WTC11 (cell line): ENCODE data around the gene TOPAZ1. TPM values are rescaled to one million over a fixed set of nuclear protein-coding genes. Genes with fewer than 3 reads are reported as not detected.

ENCODE experiments used
- ATAC-seq: fragments of 200-7000 bp; cut with Tn5 transposase; 2 replicates; pipeline ENCODE4 v1.10.0; 2021; ENCODE audit warnings: mild to moderate bottlenecking, moderate library complexity
- CTCF ChIA-PET: fragments of 300-600 bp; sonication (Branson Sonifier 250); formaldehyde crosslinking; loops from one replicate; lab custom pipeline; 2021; ENCODE audit warnings: antibody characterized with exemption; lab: Charles Lee
- POLR2A ChIA-PET: fragments of 350-600 bp; sonication (Branson Sonifier 250); formaldehyde crosslinking; loops from one replicate; lab custom pipeline; 2021; ENCODE audit warnings: antibody characterized with exemption; lab: Charles Lee
- DNase-seq: peaks from one replicate; pipeline ENCODE4 v3.0.0; 2021; ENCODE audit warnings: low spot score
- H3K27ac Mint-ChIP-seq: 2 replicates; pipeline ENCODE4 v1.8.0; 2021; ENCODE audit warnings: mixed read lengths
- H3K27me3 Mint-ChIP-seq: 2 replicates; pipeline ENCODE4 v1.8.0; 2021; ENCODE audit warnings: low read depth, mild to moderate bottlenecking, moderate library complexity, mixed read lengths
- H3K36me3 Mint-ChIP-seq: 2 replicates; pipeline ENCODE4 v1.8.0; 2021; ENCODE audit warnings: mixed read lengths
- H3K4me1 Mint-ChIP-seq: 2 replicates; pipeline ENCODE4 v1.8.0; 2022; ENCODE audit warnings: mixed read lengths
- H3K4me3 Mint-ChIP-seq: 2 replicates; pipeline ENCODE4 v1.8.0; 2021; ENCODE audit warnings: mild to moderate bottlenecking, moderate library complexity, mixed read lengths
- H3K9me3 Mint-ChIP-seq: 2 replicates; pipeline ENCODE4 v1.8.0; 2021; ENCODE audit warnings: mixed read lengths
- CBFB ChIP-seq: sonication (generic); formaldehyde crosslinking; IDR thresholded peaks from 2 replicates; pipeline ENCODE4 v1.8.1; 2022; ENCODE audit warnings: mild to moderate bottlenecking, low read depth, missing genetic modification reagents
- CREB1 ChIP-seq: sonication (generic); formaldehyde crosslinking; IDR thresholded peaks from 2 replicates; pipeline ENCODE4 v1.8.0; 2023; ENCODE audit warnings: mild to moderate bottlenecking, missing genetic modification reagents
- CTCF ChIP-seq: fragments of 200-600 bp; IDR thresholded peaks from 2 replicates; pipeline ENCODE4 v1.8.0; 2022; ENCODE audit warnings: antibody characterized with exemption
- ELF4 ChIP-seq: sonication (generic); formaldehyde crosslinking; IDR thresholded peaks from 2 replicates; pipeline ENCODE4 v1.8.1; 2022; ENCODE audit warnings: low read depth, mild to moderate bottlenecking, moderate library complexity, missing genetic modification reagents
- EMX1 ChIP-seq: fragments of 250-450 bp; sonication (Bioruptor Pico); IDR thresholded peaks from 2 replicates; pipeline ENCODE4 v1.8.0; 2021; ENCODE audit warnings: mild to moderate bottlenecking
- HMGA2 ChIP-seq: fragments of 250-450 bp; sonication (Bioruptor Pico); IDR thresholded peaks from 2 replicates; pipeline ENCODE4 v1.4.0; 2021; ENCODE audit warnings: mild to moderate bottlenecking, moderate library complexity
- IRF1 ChIP-seq: sonication (generic); formaldehyde crosslinking; IDR thresholded peaks from 2 replicates; pipeline ENCODE4 v1.8.0; 2023; ENCODE audit warnings: missing genetic modification reagents
- JAZF1 ChIP-seq: fragments of 250-450 bp; sonication (Bioruptor Pico); IDR thresholded peaks from 2 replicates; pipeline ENCODE4 v1.9.0; 2021; ENCODE audit warnings: moderate library complexity, mild to moderate bottlenecking, inconsistent platforms
- MLX ChIP-seq: sonication (generic); formaldehyde crosslinking; IDR thresholded peaks from 2 replicates; pipeline ENCODE4 v1.8.1; 2023; ENCODE audit warnings: mild to moderate bottlenecking, missing genetic modification reagents, moderate library complexity
- NFE2L1 ChIP-seq: sonication (generic); formaldehyde crosslinking; IDR thresholded peaks from 2 replicates; pipeline ENCODE4 v1.8.1; 2023; ENCODE audit warnings: missing genetic modification reagents
- PRDM15 ChIP-seq: sonication (generic); formaldehyde crosslinking; IDR thresholded peaks from 2 replicates; pipeline ENCODE4 v1.8.0; 2022; ENCODE audit warnings: missing genetic modification reagents
- PREB ChIP-seq: sonication (generic); formaldehyde crosslinking; IDR thresholded peaks from 2 replicates; pipeline ENCODE4 v1.8.1; 2022; ENCODE audit warnings: mild to moderate bottlenecking, missing genetic modification reagents, moderate library complexity, borderline replicate concordance
- TEAD4 ChIP-seq: sonication (generic); formaldehyde crosslinking; IDR thresholded peaks from 2 replicates; pipeline ENCODE4 v1.8.0; 2022; ENCODE audit warnings: mild to moderate bottlenecking, missing genetic modification reagents
- ZBTB43 ChIP-seq: sonication (generic); formaldehyde crosslinking; IDR thresholded peaks from 2 replicates; pipeline ENCODE4 v1.8.1; 2023; ENCODE audit warnings: mild to moderate bottlenecking, missing genetic modification reagents
- ZMAT4 ChIP-seq: fragments of 250-450 bp; sonication (Bioruptor Pico); IDR thresholded peaks from 2 replicates; pipeline ENCODE4 v1.9.0; 2021; ENCODE audit warnings: mild to moderate bottlenecking
- ZNF121 ChIP-seq: sonication (generic); formaldehyde crosslinking; IDR thresholded peaks from 2 replicates; pipeline ENCODE4 v1.8.0; 2023; ENCODE audit warnings: missing genetic modification reagents
- ZNF423 ChIP-seq: fragments of 250-450 bp; sonication (Bioruptor Pico); IDR thresholded peaks from 2 replicates; pipeline ENCODE4 v2.1.2; 2022; ENCODE audit warnings: mild to moderate bottlenecking, moderate library complexity
- ZNF425 ChIP-seq: fragments of 250-450 bp; sonication (Bioruptor Pico); conservative IDR thresholded peaks from 2 replicates; pipeline ENCODE4 v1.9.0; 2021; ENCODE audit warnings: mild to moderate bottlenecking
- ZSCAN18 ChIP-seq: fragments of 250-450 bp; sonication (Bioruptor Pico); IDR thresholded peaks from 2 replicates; pipeline ENCODE4 v2.1.2; 2022; ENCODE audit warnings: mild to moderate bottlenecking, moderate library complexity
- total RNA-seq: library from RNA; stranded (reverse); gene quantifications from 3 replicates; pipeline ENCODE4 v1.2.3, GENCODE V29; 2021

TOPAZ1 gene
- total RNA-seq, 1 experiment from 2014 or later, result not detected

GRCh38 chr3:44206862-44207652 is 34.6 kb upstream of the TOPAZ1 start (continued):
- TF ChIP-seq CTCF, result no peak
- no peak for TF ChIP-seq ZMAT4

- no peak overlapping the region for H3K27ac Mint-ChIP-seq
- ChIA-PET CTCF (interaction anchor here (1.0 kb wide), 1 partner anchor 9 kb away, joined by 3 read pairs; no protein-coding TSS in a partner anchor), POLR2A (no interaction called here)
- ATAC-seq, result no peak
- TF ChIP-seq HMGA2 (CRISPR knock-in tag) (no peak), PREB (CRISPR knock-in tag) (no peak), JAZF1 (CRISPR knock-in tag) (no peak), EMX1 (CRISPR knock-in tag) (no peak), CREB1 (CRISPR knock-in tag) (no peak)
- TF ChIP-seq, all 79 proteins: peak for 0
- Mint-ChIP-seq H3K4me1 (no peaks in the 10 kb centered on the region), H3K27me3 (peaks cover 2% of the 10 kb centered on the region), H3K36me3 (no peaks in the 10 kb centered on the region), H3K4me3 (no peak overlapping the region), H3K9me3 (no peaks in the 10 kb centered on the region)
- DNase-seq, result no peak
These were observed 33.6 kb upstream of the TOPAZ1 start for GRCh38 chr3:44208086-44208485.

GRCh38 chr3:44208568-44208967 is 33.1 kb upstream of the TOPAZ1 start:
- H3K4me3 Mint-ChIP-seq, result no peak overlapping the region
- H3K27ac Mint-ChIP-seq, result no peak overlapping the region
- H3K9me3 Mint-ChIP-seq, result no peaks in the 10 kb centered on the region
- ChIA-PET CTCF (no interaction called here), POLR2A (no interaction called here)
- H3K27me3 Mint-ChIP-seq, result peaks cover 2% of the 10 kb centered on the region
- DNase-seq, result no peak
- H3K4me1 Mint-ChIP-seq, result no peaks in the 10 kb centered on the region
- ATAC-seq, result no peak
- no peaks in the 10 kb centered on the region for H3K36me3 Mint-ChIP-seq
- TF ChIP-seq ZNF423 (CRISPR knock-in tag) (no peak), MLX (CRISPR knock-in tag) (no peak), CBFB (no peak), ZNF121 (CRISPR knock-in tag) (no peak), HMGA2 (CRISPR knock-in tag) (no peak), IRF1 (CRISPR knock-in tag) (no peak), ZNF425 (CRISPR knock-in tag) (no peak), ZBTB43 (CRISPR knock-in tag) (no peak), ELF4 (CRISPR knock-in tag) (no peak), PRDM15 (CRISPR knock-in tag) (no peak), NFE2L1 (CRISPR knock-in tag) (no peak), TEAD4 (no peak), ZSCAN18 (no peak)
